Hindlimb muscle (tissue), 1 donor: ENCODE results near the gene ATP2C2. TPM values are rescaled to one million over a fixed set of nuclear protein-coding genes. Genes with fewer than 3 reads are reported as not detected.

Source experiments
- DNase-seq: peaks from one replicate; pipeline ENCODE4 v3.0.0-alpha.2; 2013
- polyA plus RNA-seq: library from polyadenylated mRNA; unstranded; fragments of 120-200 nt; gene quantifications from one replicate; pipeline ENCODE4 v1.2.1, GENCODE V29; 2013; ENCODE audit not compliant: insufficient read length

Gene ATP2C2
- polyA plus RNA-seq, 1 donor, result 1.4 TPM

DNA sequence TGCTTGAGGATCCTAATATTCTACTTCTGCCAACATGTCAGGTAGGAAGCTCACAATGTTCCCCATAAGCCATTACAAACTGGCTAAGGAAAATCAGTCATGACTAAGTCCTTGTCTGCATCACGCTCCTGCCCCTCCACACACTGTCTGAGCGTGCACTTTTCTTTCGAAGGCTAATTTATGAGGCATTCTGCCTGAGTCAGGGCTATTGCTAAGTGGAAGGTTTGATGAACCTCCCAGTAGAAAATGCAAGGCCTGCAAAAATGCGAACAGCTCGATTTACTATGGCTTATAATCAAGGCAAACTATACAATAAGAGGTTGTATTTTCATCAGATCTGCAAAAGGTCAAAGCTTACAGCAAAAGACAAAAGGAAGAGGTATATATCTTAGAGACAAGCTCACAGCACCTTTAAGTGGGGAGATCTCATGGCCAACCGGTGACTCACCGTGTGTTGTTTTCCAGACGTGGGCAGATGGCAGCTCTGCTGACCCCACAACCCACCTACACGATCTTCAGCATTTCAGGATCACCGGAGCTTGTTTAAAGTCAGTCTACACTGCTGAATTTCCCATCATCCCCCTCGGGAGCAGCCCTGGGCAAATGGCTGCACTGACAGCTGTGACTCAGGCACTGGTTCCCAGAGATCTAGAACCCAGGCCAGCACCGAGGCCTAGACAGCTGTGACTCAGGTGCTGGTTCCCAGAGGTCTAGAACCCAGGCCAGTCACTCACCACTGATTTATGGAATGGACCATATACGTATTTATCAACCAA lies 110.0 kb downstream of the ATP2C2 start:
- DNase-seq, result no peak

DNA sequence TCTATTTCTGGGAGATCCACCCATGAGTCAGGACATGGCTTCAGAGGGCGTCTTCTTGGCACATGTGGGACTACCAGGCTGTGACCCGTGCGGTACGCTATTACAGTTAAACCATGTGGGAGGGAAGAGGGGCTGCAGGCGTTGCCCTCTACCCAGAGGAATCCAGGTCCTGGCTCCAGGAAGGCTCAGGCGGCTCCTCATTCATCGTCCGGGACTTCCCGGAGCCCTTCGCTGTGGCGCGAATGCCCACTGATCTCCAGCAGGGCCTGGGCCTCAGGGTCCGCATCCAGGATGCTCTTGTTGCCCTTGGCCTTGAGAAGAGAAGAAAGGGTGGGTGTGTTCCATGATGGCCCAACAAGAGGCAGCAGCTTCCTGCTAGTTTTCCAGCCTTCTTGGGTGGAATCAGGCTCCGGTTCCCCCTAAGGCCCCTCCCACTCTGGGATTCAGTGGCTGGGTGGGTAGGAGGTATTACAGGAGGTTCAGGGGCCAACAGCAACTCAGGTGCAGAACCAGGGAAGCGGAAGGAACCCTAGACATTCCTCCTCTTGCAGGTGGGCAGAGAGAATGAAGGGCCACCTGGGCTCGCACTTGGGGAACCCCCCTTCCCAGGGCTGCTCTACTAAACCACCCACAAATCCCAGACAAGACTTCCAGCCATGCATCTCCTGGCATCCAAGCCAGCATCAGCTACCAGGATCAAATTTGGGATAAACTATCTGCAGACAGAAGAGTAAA lies 111.5 kb downstream of the ATP2C2 start:
- no peak for DNase-seq

DNA sequence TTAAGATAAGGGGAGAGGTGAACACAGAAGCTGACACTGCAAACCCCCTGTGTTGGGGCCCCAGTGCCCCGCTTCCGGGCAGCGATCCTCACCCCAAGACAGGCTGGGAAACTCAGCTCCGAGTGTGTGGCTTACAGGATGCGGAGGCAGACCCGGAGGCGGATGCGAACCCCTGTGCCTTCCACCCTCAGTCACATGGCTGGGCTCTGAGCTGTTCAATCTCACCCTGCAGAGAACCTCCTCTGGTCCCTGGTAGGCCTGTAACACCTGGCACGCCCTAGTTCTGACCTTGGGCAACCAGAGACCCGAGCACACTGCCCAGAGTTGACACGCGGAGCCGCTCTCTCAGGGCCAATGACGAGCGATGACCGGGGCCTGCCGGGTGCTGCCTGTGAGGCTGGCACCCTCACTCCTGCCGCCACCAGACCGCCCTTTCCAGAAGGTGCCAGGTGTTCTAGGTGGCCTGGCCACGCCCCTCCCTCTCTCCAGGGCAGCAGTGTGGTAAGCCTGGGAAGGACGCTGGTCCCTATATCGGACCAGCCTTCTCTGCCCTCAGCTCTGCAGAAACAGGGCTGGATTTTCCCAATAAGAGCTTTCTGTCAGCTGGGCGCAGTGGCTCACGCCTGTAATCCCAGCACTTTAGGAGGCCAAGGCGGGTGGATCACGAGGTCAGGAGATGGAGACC lies 112.9 kb downstream of the ATP2C2 start:
- DNase-seq, result no peak

DNA sequence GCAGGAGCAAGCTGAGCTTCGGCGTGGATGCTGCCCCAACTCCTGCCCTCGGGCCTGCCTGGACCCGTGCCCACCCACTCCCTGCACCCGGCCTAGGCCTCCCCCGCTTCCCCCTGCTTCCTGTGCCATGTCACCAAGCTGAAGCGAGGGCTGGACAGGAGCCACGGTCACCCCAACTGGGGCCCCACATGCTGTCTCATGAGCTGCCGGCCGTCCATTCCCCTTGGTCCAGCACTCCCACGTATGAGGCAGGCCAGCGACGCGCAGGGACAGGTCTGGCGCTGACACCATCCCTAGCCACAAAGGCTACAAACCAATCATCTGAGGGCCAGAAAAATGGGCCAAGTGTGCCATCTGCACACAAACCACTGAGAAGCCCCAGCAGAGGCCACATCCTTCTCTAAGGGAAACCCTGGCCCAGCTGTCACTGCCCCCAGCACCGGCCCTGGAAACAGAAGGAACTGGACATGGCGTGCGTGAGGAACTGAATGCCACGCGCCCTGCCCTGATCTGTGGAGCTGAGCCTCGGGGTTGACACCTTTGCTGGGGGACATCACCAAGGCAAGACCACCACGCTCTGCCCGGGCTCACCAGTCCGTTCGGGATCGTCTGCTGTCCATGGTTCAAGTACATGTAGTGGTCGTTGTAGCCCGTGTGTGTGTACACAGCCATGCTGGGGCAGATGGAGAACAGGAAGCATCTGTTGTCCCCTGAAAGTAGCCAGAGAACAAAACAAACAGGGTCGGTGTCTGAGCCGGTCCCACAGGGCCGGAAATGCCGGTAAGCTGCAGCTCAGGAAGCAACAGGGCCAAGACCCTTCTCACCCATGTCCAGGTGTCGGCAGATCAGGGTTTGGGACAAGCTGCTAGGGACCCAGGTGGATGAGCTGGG lies 113.9 kb downstream of the ATP2C2 start:
- no peak for DNase-seq

DNA sequence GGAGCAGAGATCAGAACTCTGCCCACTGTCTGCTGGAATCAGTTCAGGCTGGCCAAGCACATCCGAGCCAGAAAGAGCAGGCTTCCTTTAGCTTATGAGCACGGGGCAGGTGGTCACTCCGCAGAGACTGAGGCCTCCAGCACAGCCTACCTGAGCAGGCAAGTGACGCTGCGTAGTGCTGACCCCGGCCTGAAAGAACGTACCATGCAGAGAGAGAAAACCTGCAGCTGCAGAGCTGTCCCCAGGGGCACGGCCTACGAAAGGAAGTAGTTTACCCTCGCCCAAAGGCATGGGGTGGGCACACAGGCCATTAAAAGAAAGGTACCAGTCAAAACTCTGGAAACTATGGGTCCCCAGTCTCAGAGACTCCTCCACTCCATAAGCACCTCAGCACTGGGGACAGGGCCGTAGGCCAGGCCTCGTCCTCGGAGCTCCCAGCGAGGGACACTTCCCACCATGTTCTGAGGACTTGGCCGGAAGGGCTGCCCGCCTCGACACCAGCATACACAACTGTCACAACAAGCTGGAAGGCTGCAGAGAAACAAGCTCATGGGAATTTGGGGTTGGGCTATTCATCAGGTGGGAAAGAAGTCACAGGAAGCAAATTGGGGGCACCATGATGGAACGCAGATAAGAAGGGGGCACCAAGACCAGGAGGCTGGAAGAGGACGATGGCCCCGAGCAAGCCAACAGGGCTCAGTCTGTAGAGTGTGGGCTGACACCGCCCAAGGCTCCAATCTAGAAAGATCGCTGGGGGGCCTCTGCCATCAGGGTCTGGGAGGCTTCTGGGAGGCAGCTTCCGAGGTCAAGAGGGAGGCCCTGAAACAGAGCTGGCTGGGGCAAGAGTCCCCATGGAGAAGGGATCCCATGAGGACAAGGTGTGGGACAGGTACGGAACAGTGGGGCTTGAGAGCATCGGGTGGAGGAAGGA lies 114.9 kb downstream of the ATP2C2 start:
- DNase-seq, result no peak

DNA sequence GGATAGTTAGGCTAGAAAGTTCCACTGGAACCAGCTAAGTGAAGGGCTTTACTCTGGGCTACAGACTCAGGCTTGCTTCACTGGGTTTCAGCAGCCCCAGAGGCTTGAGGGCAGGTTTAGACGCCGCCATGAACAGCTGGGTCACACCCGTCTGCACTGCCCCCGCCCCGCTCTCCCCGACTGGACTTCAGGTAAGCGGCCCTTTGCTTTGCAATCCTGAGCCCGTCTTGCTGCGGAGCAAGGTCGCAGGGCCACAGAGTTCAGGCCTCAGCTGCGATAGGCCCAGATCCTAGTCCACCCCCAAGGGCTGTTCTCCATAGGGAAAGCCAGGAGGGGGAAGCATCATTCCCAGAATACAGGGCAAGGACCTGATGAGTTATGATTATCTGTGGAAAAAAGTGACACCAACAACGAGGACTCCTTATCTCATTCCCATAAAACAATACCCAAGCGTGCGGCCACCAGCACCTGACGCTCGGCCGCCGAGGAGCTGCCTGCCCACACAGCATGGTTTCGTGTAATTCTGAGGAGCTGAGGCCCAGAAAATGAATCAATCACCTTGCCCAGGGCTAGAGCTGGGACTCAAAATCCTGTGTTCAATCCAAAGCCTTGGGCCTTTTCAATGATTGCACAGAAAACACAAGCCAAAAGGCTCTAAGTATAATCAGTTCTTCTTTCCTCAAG lies 115.7 kb downstream of the ATP2C2 start:
- no peak for DNase-seq

DNA sequence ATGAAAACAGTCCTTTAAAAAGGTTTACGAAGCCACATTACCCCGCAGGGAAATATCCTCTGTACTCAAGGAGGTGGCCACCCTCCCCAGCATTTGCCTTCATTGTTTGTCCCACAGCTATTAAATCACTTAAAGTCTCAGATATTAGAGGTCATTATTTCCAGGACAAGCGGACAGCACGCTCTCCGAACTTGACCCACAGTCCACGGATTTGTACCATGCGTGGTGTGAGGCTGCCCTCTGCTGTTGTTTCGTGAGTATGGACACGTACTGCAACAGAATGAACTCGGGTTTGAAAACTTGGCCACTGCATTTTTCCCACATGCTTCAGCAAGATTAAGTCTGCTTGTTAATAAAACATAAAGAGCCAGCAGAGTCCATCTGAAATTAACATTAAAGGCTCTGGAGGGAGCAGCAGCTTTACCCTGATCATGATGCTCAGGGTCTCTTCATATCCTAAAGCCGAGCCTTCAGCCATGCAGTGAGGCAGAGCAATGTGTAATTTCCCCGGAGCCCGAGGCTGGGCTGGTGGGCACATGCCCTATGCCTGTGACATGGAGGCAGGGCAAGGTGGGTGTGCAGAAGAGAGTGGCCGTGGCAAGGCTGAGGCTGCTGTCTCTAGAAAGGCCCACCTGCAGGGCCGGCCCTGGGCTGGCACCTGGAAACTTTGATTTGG lies 116.4 kb downstream of the ATP2C2 start:
- peak; percentile 63 for DNase-seq

DNA sequence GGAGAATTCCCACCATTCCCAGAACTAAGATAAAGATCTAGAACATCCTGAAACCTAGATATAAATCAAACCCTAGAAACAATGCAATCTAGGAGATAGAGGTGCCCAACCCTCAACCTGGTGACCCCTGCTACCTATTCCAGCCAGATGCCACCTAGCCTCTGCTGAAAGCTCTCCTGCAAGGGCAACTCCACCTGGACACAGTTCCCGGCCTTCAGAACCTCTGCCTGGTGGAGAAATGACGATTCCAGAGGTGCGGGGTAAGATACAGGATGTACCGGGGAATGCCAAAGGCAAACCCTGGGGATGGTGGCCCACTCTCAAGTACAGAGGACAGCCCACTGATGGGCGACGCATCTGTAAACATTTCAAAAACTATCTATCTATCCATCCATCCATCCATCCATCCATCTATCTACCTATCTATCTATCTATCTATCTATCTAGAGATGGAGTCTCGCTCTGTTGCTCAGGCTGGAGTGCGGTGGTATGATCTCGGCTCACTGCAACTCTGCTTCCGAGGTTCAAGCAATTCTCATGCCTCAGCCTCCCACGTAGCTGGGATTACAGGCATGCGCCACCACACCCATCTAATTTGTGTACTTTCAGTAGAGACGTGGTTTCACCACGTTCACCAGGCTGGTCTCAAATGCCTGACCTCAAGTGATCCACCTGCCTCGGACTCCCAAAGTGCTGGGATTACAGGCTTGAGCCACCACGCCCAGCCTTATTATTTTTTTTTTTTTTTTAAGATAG lies 117.1 kb downstream of the ATP2C2 start:
- no peak for DNase-seq

DNA sequence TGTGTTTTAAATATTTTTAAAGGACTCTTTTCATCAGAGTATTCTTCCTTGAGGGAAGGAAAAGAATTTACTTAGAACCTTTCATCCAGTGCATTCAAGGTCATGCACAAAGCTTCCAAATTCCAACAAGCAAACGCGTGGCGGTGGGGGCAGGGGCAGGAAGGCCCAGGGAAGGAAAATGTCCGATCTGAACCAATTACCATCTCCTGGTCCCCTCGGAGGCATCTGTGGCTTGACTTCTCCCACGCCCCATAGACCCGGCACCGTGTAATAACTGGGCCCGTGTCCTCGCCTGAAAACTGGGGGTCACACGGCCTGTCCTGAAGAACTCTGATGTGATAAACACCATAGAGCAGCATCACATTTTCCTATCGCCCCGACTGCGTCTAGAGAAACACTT lies 117.8 kb downstream of the ATP2C2 start:
- DNase-seq, result no peak

DNA sequence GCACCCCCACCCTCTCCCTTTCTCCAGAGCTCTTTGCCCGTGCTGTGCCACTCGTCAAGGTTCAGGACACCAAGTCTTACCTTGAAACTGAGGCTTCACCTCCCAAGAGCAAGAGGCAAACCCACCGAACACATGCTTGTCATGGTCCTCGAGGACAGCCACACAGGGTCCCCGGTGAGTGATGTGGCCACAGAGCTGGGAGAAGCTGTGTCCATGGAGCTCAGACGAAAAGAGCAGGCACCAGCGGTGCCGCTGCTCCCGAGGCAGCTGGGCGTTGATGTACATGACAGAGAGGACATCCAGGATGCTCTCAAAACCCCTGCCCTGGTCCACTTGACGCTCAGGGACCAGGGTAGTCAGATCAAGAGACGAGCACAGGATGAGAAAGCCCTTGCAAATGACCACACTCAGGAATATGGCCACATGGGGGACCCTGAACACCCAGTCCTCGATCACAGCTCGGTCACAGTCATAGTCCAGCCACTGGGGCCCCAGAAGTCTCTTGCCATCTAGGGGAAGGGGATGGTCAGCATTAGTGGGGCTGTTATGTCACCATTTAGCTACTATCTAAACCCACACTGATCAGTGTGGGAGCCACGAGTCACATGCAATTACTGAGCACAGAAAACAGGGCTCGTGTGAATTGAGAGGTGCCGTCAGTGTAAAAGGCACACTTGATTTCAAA lies 118.4 kb downstream of the ATP2C2 start:
- DNase-seq, result no peak

DNA sequence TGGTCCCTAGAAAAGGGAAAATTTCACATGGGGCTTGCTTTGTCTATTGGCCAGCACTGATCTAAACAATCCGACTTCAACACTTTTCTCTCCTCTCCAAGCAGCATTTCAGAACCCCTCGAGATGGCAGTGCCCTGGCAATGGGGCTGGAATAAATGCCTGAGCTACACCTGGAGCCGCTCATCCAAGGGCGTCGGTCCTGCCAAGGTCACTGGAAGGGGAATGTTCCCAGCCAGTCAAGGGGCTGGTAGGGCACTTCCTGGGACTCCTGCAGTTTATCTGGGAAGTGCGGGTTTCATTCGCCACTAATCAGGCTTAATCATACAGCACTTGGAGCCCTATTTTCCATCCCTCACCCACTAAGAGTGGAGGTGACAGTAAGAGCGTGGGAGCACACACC lies 119.0 kb downstream of the ATP2C2 start:
- DNase-seq, result no peak

DNA sequence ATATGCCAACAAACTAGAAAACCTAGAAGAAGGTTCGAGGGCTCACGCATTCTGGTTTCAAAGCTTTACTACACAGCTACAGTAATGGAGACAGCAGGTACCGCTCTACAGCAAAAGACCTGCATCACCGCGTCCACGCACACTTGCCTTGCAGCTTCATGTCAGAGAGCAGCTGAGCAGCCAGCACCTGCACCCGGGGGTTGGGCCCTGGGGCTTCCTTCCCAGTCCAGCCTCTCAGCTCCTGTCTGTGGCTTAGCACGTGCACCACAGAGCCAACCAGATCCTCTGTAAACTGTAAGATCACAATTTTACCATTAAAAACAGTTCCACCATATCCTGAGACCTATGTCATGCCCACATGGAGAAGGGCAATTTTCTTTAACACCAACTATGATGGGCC lies 120.8 kb downstream of the ATP2C2 start:
- DNase-seq, result no peak

DNA sequence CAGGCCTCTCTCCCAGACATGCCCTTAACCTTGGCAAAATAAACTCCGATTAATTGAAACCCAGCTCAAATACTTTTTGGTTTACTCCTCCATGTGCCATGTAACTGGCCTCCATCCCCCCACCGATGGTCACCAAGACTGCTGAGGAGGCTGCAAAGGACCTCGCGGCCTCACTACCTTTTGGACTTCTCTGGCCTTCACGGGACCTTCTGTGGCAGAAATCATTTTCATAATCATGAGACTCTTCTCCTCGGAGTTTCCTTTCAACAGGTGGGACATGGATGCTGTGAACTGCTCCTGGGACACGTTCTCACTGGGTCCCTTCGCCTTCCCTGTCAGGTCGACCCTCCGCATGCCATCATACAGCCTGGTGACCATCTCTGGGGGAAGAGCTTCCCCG lies 127.2 kb downstream of the ATP2C2 start:
- no peak for DNase-seq

DNA sequence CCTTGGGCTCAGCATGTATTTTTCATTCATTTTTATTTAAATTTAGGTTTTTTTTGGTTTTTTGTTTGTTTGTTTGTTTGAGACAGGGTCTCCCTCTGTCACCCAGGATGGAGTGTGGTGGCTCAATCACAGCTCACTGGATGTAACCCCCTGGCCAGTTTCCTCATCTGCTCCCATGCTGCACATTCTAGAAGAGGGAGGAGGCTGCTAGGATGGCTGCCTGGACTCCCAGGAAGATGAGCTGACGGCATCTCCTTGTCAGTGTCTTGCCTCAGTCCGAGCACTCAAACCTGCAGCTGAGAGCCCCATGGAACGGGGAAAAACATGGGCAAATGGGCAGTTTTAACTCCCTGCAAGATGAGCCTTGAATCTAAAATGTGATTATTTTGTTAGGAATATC lies 128.7 kb downstream of the ATP2C2 start:
- DNase-seq, result no peak

DNA sequence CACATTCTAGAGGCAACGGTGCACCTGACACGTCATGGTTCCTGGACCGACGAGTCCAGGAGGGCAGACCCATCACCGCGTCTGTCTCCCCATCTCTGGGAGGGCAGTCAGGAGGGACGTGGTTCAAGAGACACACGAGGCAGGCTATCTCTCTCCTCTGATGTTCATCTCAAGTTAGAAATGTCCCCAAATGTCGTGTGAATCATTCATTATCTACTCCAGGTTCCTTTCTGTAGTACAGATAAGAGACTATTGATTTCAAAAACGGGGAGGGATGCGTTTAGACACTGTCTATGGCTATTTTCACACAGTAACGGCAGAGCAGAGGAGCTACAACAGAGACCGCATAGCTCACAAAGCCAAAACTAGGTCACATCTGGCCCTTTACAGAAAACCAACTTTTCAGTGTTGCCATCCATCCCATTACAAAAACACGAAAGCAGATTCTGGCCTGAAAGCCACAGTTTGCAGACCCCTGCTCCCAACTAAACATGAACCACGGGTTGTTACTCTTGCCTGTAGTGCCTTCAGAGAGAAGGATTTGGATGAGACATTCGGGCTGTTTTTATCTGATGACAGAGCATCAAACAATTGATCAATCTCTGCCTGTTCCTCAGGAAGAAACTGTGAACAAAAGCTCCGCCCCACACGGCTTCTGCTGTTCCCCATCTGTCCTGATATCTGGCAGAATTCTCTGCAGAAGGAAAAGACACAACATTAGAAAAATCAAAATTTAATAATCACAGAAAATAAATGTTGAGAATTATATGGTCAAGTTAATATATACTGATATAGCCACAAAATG lies 129.3 kb downstream of the ATP2C2 start:
- DNase-seq, result no peak

DNA sequence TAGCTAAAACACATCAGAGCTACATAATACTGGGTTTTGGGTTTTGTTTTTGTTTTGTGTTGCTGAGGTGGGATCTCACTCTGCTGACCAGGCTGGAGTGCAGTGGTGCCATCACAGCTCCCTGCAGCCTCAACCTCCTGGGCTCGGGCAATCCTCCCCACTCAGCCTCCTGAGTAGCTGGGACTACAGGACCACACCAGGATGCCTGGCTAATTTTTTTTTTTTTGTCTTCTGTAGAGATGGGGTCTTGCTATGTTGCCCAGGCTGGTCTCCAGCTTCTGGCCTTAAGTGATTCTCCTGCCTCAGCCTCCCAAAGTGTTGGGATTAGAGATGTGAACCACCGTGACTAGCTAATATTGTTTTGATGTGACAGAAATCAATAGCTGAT lies 129.9 kb downstream of the ATP2C2 start:
- DNase-seq, result no peak

DNA sequence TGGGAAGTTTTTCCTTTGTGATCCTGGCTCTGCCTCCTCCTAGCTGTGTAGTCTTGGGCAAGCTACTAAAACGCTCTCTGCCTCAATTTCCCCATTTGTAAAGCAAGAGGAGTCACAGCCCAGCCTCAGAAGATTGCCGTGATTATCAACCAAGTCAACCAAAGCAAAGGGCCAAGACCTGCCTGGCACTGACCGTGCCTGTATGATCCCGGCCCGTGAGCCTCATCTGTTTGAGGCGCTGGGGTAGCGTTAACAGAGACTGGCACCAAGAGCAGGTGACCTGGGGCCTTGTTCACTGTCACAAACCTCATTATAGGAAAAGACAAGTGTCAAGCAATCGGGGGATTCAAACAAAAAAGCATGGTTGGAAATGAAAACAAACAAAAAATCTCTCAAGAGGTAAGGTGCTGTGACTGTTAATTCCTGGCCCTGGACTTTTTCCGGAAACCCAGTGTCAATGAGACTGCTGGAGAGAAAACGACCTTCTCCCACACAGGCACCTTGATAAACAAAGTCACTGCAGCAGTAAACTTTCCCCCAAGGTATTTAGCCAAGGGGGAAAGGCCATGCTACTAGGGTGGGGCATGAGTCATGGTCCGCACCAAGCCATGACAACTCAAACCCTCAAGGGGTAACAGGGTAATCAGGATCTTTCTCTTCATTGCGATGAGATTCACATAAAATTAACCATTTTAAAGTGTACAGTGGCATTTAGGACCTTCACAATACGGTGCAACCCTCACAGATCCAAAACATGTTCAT lies 130.7 kb downstream of the ATP2C2 start:
- DNase-seq, result no peak
